DOHH2 (cell line): ENCODE data around the gene FGGY.

Experiments
- H3F3A ChIP-seq: fragments of 200-600 bp; sonication (generic), shearing (Covaris generic); 2 replicates; pipeline ENCODE4 v1.6.0; 2016; ENCODE audit warnings: antibody characterized with exemption, mild to moderate bottlenecking; ENCODE audit not compliant: control insufficient read depth, insufficient read depth
- H3K27ac ChIP-seq: fragments of 200-600 bp; sonication (generic); 2 replicates; pipeline ENCODE4 v1.5.1; 2014; ENCODE audit warnings: low read depth, mild to moderate bottlenecking, low read length, moderate library complexity
- H3K27me3 ChIP-seq: fragments of 200-600 bp; sonication (generic); 2 replicates; pipeline ENCODE4 v1.6.1; 2014; ENCODE audit warnings: mild to moderate bottlenecking, low read length, mixed read lengths; ENCODE audit not compliant: control insufficient read depth
- H3K36me3 ChIP-seq: fragments of 200-600 bp; sonication (generic); 2 replicates; pipeline ENCODE4 v1.6.1; 2014; ENCODE audit warnings: mild to moderate bottlenecking, low read length, moderate library complexity, mixed read lengths; ENCODE audit not compliant: control insufficient read depth
- H3K4me1 ChIP-seq: fragments of 200-600 bp; sonication (generic); 2 replicates; pipeline ENCODE4 v1.6.1; 2014; ENCODE audit warnings: mild to moderate bottlenecking, low read length, mixed read lengths; ENCODE audit not compliant: control insufficient read depth
- H3K4me2 ChIP-seq: fragments of 200-600 bp; sonication (generic); 2 replicates; pipeline ENCODE4 v1.6.0; 2014; ENCODE audit warnings: mild to moderate bottlenecking, low read length, moderate library complexity
- H3K4me3 ChIP-seq: fragments of 200-600 bp; sonication (generic); 2 replicates; pipeline ENCODE4 v1.5.1; 2014; ENCODE audit warnings: mild to moderate bottlenecking, low read length, mixed read lengths
- H3K79me2 ChIP-seq: fragments of 200-600 bp; sonication (generic); 2 replicates; pipeline ENCODE4 v1.6.1; 2014; ENCODE audit warnings: mild to moderate bottlenecking, low read length, mixed read lengths; ENCODE audit not compliant: control insufficient read depth
- H3K9me2 ChIP-seq: fragments of 200-600 bp; sonication (generic); replicated peaks from 2 replicates; pipeline ENCODE4 v1.6.1; 2014; ENCODE audit warnings: mild to moderate bottlenecking, low read length, mixed read lengths; ENCODE audit not compliant: control insufficient read depth
- H3K9me3 ChIP-seq: fragments of 200-600 bp; sonication (generic); 2 replicates; pipeline ENCODE4 v1.6.1; 2014; ENCODE audit warnings: antibody characterized with exemption, low read length, mixed read lengths; ENCODE audit not compliant: control insufficient read depth, insufficient read depth
- H4K20me1 ChIP-seq: fragments of 200-600 bp; sonication (generic); 2 replicates; pipeline ENCODE4 v1.6.0; 2014; ENCODE audit warnings: low read depth, mild to moderate bottlenecking, antibody characterized with exemption, low read length, moderate library complexity; ENCODE audit not compliant: control insufficient read depth, insufficient read depth
- CTCF ChIP-seq: fragments of 200-600 bp; sonication (generic); IDR thresholded peaks from one replicate; pipeline ENCODE4 v1.5.1; 2014; ENCODE audit warnings: antibody characterized with exemption, mild to moderate bottlenecking, low read depth, low read length; ENCODE audit not compliant: poor library complexity, severe bottlenecking
- EZH2phosphoT487 ChIP-seq: fragments of 200-600 bp; sonication (generic); IDR thresholded peaks from 2 replicates; pipeline ENCODE4 v1.6.1; 2017; ENCODE audit warnings: borderline replicate concordance, mild to moderate bottlenecking, antibody characterized with exemption, low read length, moderate library complexity, mixed read lengths

Gene FGGY

GRCh38 chr1:59759156-59759925 is 462.4 kb downstream of the FGGY start:
- H3K4me2 ChIP-seq: peak overlapping the region; percentile 39
- no peaks in the 10 kb centered on the region for H3F3A ChIP-seq
- H3K9me3 ChIP-seq: no peaks in the 10 kb centered on the region
- no peaks in the 10 kb centered on the region for H3K27me3 ChIP-seq
- no peaks in the 10 kb centered on the region for H3K9me2 ChIP-seq
- H3K27ac ChIP-seq: no peak overlapping the region
- H3K36me3 ChIP-seq: no peaks in the 10 kb centered on the region
- H3K4me3 ChIP-seq: no peak overlapping the region
- H3K79me2 ChIP-seq: no peaks in the 10 kb centered on the region
- no peaks in the 10 kb centered on the region for H4K20me1 ChIP-seq
- H3K4me1 ChIP-seq: 0 out of 2 replicates have a peak, but pooled peaks cover 4% of the 10 kb centered on the region
- TF ChIP-seq CTCF: peak; percentile 83
- no peak for TF ChIP-seq EZH2phosphoT487

- TF ChIP-seq EZH2phosphoT487 (no peak), CTCF (no peak)
- Histone ChIP-seq H3K4me2 (no peak overlapping the region), H4K20me1 (no peaks in the 10 kb centered on the region), H3F3A (no peaks in the 10 kb centered on the region), H3K9me3 (no peaks in the 10 kb centered on the region), H3K4me3 (no peak overlapping the region), H3K27me3 (no peaks in the 10 kb centered on the region), H3K9me2 (no peaks in the 10 kb centered on the region), H3K27ac (no peak overlapping the region), H3K79me2 (no peaks in the 10 kb centered on the region), H3K36me3 (no peaks in the 10 kb centered on the region), H3K4me1 (0 out of 2 replicates have a peak, but pooled peaks cover 4% of the 10 kb centered on the region)
Observed at GRCh38 chr1:59761443-59761842, 464.5 kb downstream of the FGGY start.

- Histone ChIP-seq H3K27ac (no peak overlapping the region), H3K9me3 (no peaks in the 10 kb centered on the region), H3K4me1 (0 out of 2 replicates have a peak, but pooled peaks cover 4% of the 10 kb centered on the region), H3K79me2 (no peaks in the 10 kb centered on the region), H3K27me3 (no peaks in the 10 kb centered on the region), H4K20me1 (no peaks in the 10 kb centered on the region), H3K36me3 (no peaks in the 10 kb centered on the region), H3K4me2 (no peak overlapping the region), H3K9me2 (no peaks in the 10 kb centered on the region), H3F3A (no peaks in the 10 kb centered on the region), H3K4me3 (no peak overlapping the region)
- no peak for TF ChIP-seq CTCF
- no peak for TF ChIP-seq EZH2phosphoT487
Observed at GRCh38 chr1:59763418-59763817, 466.5 kb downstream of the FGGY start.
